Stimulated activated naive CD4-positive, alpha-beta T cell (primary cell): ENCODE results near the gene NGEF.
"Not testable (repeated sequence)": the region's sequence is repeated elsewhere in the genome, so short reads cannot be mapped to it uniquely, and the experiment has no call there.

Experiments used
- DNase-seq, 6 experiments: peaks; one replicate each; lab custom pipeline; 2025; lab: John Stamatoyannopoulos, UW

The NGEF gene

DNA sequence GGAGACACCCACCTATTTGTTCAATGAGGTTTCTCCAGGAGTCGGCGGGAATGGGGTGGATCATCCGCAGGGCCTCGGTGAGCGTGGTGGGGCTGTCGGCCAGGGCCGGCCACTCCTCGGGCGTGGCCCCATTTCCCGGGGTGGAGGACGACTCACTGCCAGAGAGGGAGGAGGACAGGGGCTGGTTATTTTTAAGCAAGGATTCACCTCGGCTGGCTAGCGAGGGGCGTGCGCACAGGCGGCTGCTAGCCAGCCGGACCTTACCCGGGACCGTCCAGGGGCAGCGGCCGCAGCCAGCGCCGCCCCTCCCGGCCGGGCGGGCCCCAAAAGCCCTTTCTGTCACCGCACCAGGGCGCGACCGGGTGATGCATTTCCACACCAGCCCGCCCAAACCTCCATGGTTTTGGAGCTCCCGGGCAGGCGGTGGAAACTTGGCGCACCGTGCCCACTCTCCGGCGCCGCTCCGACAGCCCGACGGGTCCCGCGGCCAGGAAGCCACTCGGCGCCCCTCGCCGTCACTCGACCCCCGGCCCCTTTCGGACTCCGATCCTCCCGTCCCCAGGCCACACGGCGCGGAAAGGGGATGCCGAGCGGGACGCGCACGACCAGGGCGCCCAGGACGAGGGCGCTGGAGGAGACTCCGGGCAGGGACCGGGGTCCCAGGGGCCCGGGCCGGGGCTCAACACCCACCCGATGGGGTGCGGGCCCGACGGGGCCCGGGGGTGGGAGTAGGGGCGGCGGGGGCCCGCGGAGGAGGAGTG, 85.8 kb downstream of the NGEF start:
- DNase-seq: no peak

DNA sequence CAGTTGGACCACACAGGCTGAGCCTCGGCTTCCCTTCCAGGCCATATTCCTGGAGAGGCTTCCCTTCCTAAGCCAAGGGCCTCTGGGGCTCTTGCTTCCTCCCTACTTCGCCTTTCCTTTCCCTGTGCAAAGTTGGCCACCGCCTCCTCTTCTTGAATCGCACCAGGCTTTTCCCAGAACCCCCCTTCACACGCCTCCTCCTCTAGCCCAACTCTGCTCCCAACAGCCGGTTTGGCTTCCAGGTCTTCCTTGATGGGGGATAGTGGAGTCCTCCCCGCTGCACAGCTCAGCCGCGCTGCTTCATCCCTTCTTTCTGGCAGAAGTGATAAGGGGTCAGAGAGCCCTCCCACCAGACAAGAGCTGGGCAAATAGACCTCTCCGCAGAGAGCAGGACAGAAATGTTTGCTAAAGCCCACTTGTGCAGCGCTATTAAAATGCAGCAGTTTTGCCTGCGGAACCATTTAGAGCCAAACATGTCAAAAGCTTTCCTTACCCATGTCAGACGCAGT, 86.6 kb downstream of the NGEF start:
- no peak for DNase-seq

- no peak for DNase-seq
Observed at GRCh38 chr2:232925821-232926156, 87.3 kb downstream of the NGEF start.

DNA sequence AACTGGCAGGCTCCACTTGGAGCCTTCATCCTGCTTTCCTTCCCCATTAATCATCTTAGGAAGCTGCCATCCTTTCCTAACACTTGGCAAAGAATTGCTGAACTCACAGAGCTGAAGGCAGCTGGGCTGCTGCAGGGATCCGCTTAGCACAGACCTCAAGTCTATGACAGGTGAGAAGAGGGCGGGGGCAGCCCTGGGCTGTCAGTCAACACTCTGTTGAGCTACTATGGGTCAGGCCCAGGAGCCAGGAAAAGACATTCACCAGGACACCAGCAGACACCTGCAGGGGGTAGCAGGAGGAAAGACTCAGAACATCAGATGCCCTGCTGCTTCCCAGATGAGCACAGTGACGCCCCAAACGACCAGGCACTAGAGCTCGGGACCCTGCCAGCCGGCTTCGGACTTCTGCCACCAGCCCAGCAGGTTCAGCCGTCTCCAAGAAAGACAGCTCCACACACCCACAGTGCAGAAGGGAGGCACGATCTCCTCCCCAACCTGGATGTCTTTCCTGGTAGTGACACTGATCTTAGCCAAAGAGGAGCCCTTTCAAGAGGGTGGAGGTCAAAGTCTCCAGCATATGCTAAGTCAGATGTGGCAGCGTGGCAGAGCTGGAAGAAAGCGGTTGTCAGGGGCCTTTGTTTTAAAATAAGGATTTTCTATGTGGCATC, 87.8 kb downstream of the NGEF start:
- no peak for DNase-seq

DNA sequence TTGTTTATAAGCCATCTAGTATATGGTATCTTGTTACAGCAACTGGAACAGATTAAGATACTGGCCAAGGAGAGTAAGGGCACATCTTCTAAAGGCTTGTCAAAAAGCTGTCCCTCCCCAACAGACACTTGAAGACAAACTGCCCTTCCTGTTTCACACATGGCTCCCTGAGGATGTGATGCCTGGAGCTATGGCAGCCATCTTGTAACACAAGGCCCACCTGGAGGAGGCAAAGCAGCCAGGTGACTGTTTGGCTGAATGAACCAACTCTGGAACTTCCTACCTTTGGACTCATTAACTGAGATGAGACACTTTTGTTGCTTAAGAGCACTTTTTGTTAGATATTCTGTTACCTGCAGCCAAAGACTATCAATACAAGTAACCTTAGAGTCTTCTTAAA, 88.6 kb downstream of the NGEF start:
- DNase-seq: no peak

GRCh38 chr2:232920760-232921159, 92.3 kb downstream of the NGEF start:
- DNase-seq: no peak

- DNase-seq: no peak
Observed at GRCh38 chr2:232920055-232920454, 93.0 kb downstream of the NGEF start.

GRCh38 chr2:232919141-232919540, 93.9 kb downstream of the NGEF start:
- no peak for DNase-seq

DNA sequence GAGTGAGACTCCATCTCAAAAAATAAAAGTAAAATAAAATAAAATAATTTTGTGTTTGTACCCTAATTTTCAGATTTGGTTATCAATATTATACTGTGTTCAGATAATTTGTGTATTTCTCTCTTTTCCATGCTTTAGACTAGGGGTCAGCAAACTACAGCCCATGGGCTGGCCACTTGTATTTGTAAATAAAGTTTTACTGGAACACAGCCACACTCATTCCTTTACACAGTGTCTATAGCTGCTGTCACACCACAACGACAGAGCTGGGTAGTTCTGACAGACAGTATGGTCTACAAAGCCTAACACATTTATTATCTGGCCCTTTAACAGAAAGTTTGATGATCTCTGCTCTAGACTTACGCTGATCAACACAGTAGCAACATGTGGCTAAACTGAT, 99.2 kb downstream of the NGEF start:
- no peak for DNase-seq

- DNase-seq: no peak
Observed at GRCh38 chr2:232911712-232912277, 101.3 kb downstream of the NGEF start.

GRCh38 chr2:232910376-232910775, 102.7 kb downstream of the NGEF start:
- DNase-seq: no peak

DNA sequence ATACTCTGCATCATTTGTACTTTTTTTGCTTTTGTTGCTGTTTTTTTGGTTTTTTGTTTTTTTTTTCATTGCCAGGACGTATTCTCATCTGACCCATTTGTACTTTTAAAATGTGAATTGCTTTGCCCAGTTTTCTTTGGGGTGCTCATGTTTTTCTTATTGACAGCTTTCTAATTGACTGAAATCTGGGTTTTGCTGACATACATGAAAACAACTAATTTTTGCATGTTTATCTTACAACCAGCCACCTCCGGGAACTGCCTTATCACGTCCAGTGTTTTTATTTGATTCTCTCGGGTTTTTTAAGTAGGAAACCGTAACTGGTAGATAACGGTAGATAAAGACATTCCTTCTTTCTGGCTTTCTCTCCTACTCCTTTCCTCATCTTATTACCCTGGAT, 104.4 kb downstream of the NGEF start:
- DNase-seq: no peak

GRCh38 chr2:232907718-232908085, 105.4 kb downstream of the NGEF start:
- not testable (repeated sequence) for DNase-seq

DNA sequence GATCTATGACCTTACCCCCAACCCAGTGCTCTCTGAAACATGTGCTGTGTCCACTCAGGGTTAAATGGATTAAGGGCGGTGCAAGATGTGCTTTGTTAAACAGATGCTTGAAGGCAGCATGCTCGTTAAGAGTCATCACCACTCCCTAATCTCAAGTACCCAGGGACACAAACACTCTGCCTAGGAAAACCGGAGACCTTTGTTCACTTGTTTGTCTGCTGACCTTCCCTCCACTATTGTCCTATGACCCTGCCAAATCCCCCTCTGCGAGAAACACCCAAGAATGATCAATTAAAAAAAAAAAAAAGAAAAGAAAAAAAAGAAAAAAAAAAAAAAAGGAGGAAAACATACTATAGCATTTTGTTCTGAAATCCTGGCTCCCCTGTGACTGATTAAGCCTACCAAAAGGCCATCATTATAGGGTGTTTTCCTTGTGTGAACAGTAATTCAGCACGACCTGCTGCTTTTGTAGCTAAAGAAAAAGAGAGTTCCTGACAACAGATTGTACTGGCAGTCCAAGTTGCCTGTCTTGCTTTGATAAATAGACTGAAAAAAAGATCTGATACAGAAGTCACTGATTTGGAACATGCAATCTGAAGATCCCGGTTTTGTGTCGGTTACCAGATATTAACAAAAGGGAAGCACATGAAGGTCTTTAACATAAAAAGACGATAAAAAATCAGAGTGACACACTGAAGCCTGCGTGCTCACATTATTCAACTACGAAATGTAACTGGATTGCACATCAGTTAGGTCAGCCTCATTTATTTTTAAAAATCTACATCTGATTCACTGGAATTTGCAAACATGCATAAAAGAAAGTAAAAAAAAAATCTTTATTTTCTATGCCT, 106.0 kb downstream of the NGEF start:
- not testable (repeated sequence) for DNase-seq

DNA sequence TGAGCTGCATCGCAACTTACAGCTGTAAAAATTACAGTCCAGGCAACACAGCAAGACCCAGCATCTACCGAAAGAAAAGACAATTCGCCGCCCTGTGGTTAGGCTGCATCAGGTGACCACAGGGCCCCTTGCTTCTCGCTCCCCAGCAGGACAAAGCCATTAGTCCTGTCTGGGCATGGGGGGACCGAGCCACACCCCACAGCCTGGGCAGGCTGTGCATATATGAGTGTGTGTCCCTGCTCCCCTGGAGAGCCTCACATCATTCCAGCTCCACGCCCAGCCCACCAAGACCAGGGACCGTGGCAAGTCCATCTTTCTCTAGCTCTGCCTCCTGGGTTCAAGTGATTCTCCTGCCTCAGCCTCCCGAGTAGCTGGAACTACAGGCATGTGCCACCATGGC, 109.1 kb downstream of the NGEF start:
- no peak for DNase-seq

- DNase-seq: no peak
Observed at GRCh38 chr2:232901736-232902578, 111.1 kb downstream of the NGEF start.

DNA sequence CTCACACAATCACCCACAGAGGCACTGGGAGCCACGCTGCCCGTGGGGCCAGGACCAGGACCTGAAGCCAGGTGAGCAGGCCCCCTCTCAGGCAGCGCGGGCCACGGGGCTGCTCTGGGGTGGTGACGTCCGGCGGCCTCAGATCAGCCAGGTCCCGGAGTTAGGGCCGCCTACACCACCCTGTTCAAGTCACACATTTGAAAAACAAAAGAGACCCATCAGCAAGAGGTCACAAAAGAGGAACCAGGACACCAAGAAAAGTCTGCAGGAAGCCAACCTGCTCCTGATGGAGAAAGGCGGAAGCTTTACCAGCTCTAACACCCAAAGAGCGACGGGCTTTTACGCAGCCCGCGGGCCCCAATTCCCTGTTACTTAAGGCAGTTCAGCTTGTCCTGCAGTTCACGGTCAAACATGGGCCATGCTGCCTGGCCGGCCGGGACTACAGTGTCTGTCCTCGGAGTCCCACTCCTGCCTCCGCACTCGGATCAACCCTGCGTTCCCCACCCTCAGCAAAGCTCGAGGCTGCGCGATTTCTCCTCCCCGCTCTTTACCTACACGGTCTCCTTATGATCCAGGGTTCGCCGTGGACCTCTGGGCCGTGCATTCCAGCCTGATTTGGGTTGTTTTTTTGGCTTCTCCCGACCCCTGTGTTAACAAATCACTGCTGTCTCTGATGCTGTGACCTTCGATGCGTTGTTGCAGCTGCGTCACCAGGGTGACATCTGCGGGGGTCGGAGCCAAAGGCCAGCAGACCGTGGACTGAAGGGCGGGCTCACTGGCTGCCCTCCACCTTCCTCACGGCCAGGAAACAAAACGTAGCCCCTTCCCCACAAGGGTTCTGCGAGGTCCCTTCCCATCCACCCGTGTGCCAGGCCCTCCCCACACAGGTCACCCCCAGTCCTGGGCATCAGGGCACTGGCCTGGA, 112.0 kb downstream of the NGEF start:
- no peak for DNase-seq

GRCh38 chr2:232898592-232899543, 114.2 kb downstream of the NGEF start:
- DNase-seq: no peak
